ENCODE data around the gene LTK. TPM values are rescaled to one million over a fixed set of nuclear protein-coding genes. Genes with fewer than 3 reads are reported as not detected.

The LTK gene
- total and polyA plus RNA-seq, 2 donors from 2014 or later = 0.91 to 6.7 TPM

- Histone ChIP-seq H3K4me1 (ENCODE audit: control insufficient read depth in 2 of 3, insufficient read depth in 2 of 3, low read depth in 1 of 3, low read length in 3 of 3) (no peaks in the 10 kb centered on the region), H3K27me3 (ENCODE audit: control insufficient read depth, insufficient read depth, low read length) (no peaks in the 10 kb centered on the region), H3K27ac (ENCODE audit: low read depth in 2 of 2, low read length in 2 of 2) (no peak overlapping the region), H3K9me3 (ENCODE audit: control insufficient read depth in 2 of 3, insufficient read depth in 1 of 3, low read length in 3 of 3) (no peaks in the 10 kb centered on the region), H3K4me3 (ENCODE audit: low read length in 3 of 3) (no peak overlapping the region), H3K36me3 (ENCODE audit: control insufficient read depth in 2 of 3, insufficient read depth in 3 of 3, low read length in 3 of 3) (peaks cover 11 to 28% (median 12%) of the 10 kb centered on the region in 3 donors), H3K9ac (ENCODE audit: low read length in 3 of 3) (no peak overlapping the region)
- intact Hi-C loops (cut with DNase I) = no loop called here
- FAIRE-seq (no peak), DNase-seq (no peak)
- TF ChIP-seq CTCF (IDR thresholded peaks at IDR 0.05; ENCODE audit: borderline replicate concordance, extremely low read depth, insufficient read depth) = no peak
Observed at GRCh38 chr15:41462084-41462795, 51.4 kb downstream of the LTK start.

Other genes with a start within 250 kb of the LTK start
- 0.94 TPM for gene OIP5, start 181.2 kb downstream of the LTK start, total RNA-seq
- gene OIP5, start 181.2 kb downstream of the LTK start, polyA plus RNA-seq (ENCODE audit: insufficient read depth, low read depth, low replicate concordance) = not detected
- 6.7 TPM for gene NUSAP1, start 180.9 kb downstream of the LTK start, total RNA-seq
- gene NUSAP1, start 180.9 kb downstream of the LTK start, polyA plus RNA-seq (ENCODE audit: insufficient read depth, low read depth, low replicate concordance) = 2.3 TPM
- gene NDUFAF1, start 111.3 kb downstream of the LTK start, total RNA-seq = 19.4 TPM
- 35.8 TPM for gene NDUFAF1, start 111.3 kb downstream of the LTK start, polyA plus RNA-seq (ENCODE audit: insufficient read depth, low read depth, low replicate concordance)
- gene RTF1, start 96.7 kb downstream of the LTK start, total RNA-seq = 29.7 TPM
- 14.8 TPM for gene RTF1, start 96.7 kb downstream of the LTK start, polyA plus RNA-seq (ENCODE audit: insufficient read depth, low read depth, low replicate concordance)
- gene ITPKA, start 20.0 kb downstream of the LTK start, total RNA-seq = 0.66 TPM
- gene ITPKA, start 20.0 kb downstream of the LTK start, polyA plus RNA-seq (ENCODE audit: insufficient read depth, low read depth, low replicate concordance) = not detected
- 35.4 TPM for gene RPAP1, start 30.4 kb upstream of the LTK start, total RNA-seq
- gene RPAP1, start 30.4 kb upstream of the LTK start, polyA plus RNA-seq (ENCODE audit: insufficient read depth, low read depth, low replicate concordance) = 8.0 TPM
- gene TYRO3, start 45.4 kb upstream of the LTK start, total RNA-seq = 2.5 TPM
- 46.5 TPM for gene TYRO3, start 45.4 kb upstream of the LTK start, polyA plus RNA-seq (ENCODE audit: insufficient read depth, low read depth, low replicate concordance)
- 40.1 TPM for gene MGA, start 146.6 kb upstream of the LTK start, total RNA-seq
- 1.9 TPM for gene MGA, start 146.6 kb upstream of the LTK start, polyA plus RNA-seq (ENCODE audit: insufficient read depth, low read depth, low replicate concordance)

All from kidney (tissue), 14 donors.